MM.1S (cell line): ENCODE results near the gene CEP128.
A peak's percentile ranks its signal among the peaks of the same experiment; 100 is the strongest.

ENCODE experiments used
- DNase-seq: peaks from one replicate; pipeline ENCODE4 v3.0.0-alpha.2; 2015
- H2AFZ ChIP-seq: fragments of 300-600 bp; sonication (generic); 2 replicates; pipeline ENCODE4 v1.6.0; 2016; ENCODE audit warnings: antibody characterized with exemption, low read length
- H3F3A ChIP-seq: fragments of 300-600 bp; sonication (generic); 2 replicates; pipeline ENCODE4 v1.6.1; 2016; ENCODE audit warnings: mild to moderate bottlenecking, antibody characterized with exemption, low read length, moderate library complexity, mixed read lengths; ENCODE audit not compliant: insufficient read depth
- H3K27ac ChIP-seq: fragments of 300-600 bp; sonication (generic); 2 replicates; pipeline ENCODE4 v1.5.1; 2016; ENCODE audit warnings: mild to moderate bottlenecking, low read length
- H3K27me3 ChIP-seq: fragments of 300-600 bp; sonication (generic); replicated peaks from 2 replicates; pipeline ENCODE4 v1.6.0; 2016; ENCODE audit warnings: low read length; ENCODE audit not compliant: insufficient read depth
- H3K36me3 ChIP-seq: fragments of 300-600 bp; sonication (generic); replicated peaks from 2 replicates; pipeline ENCODE4 v1.6.1; 2016; ENCODE audit warnings: mild to moderate bottlenecking, low read length, mixed read lengths; ENCODE audit not compliant: insufficient read depth
- H3K4me1 ChIP-seq: fragments of 300-600 bp; sonication (generic); 2 replicates; pipeline ENCODE4 v1.6.1; 2016; ENCODE audit warnings: low read length, mixed read lengths
- H3K4me2 ChIP-seq: fragments of 300-600 bp; sonication (generic); 2 replicates; pipeline ENCODE4 v1.6.0; 2016; ENCODE audit warnings: low read depth, low read length
- H3K4me3 ChIP-seq: fragments of 300-600 bp; sonication (generic); 2 replicates; pipeline ENCODE4 v1.5.1; 2016; ENCODE audit warnings: low read length, mixed read lengths
- H3K79me2 ChIP-seq: fragments of 300-600 bp; sonication (generic); 2 replicates; pipeline ENCODE4 v1.6.1; 2016; ENCODE audit warnings: mixed run types, low read length, mixed read lengths
- H3K9ac ChIP-seq: fragments of 300-600 bp; sonication (generic); 2 replicates; pipeline ENCODE4 v1.6.1; 2016; ENCODE audit warnings: low read length, mixed read lengths
- H3K9me2 ChIP-seq: fragments of 300-600 bp; sonication (generic); replicated peaks from 2 replicates; pipeline ENCODE4 v1.6.1; 2016; ENCODE audit warnings: mild to moderate bottlenecking, low read length, mixed read lengths; ENCODE audit not compliant: insufficient read depth
- H3K9me3 ChIP-seq: fragments of 300-600 bp; sonication (generic); replicated peaks from 2 replicates; pipeline ENCODE4 v1.6.1; 2016; ENCODE audit warnings: mild to moderate bottlenecking, low read length, mixed read lengths; ENCODE audit not compliant: insufficient read depth
- H4K20me1 ChIP-seq: fragments of 300-600 bp; sonication (generic); 2 replicates; pipeline ENCODE4 v1.6.1; 2016; ENCODE audit warnings: mild to moderate bottlenecking, low read length, moderate library complexity, mixed read lengths; ENCODE audit not compliant: insufficient read depth
- EZH2 ChIP-seq: fragments of 300-600 bp; sonication (generic); optimal IDR thresholded peaks from 2 replicates; pipeline ENCODE3; 2017; ENCODE audit warnings: low read depth, mild to moderate bottlenecking, antibody characterized with exemption, low read length, mixed read lengths
- EZH2phosphoT487 ChIP-seq: fragments of 300-600 bp; sonication (generic); IDR thresholded peaks from 2 replicates; pipeline ENCODE4 v1.6.1; 2018; ENCODE audit warnings: antibody characterized with exemption, low read length
- TF ChIP-seq, protein P1 (sequence below): fragments of 300-600 bp; sonication (generic); IDR thresholded peaks from 2 replicates; pipeline ENCODE4 v1.5.1; 2016; ENCODE audit warnings: antibody characterized with exemption, low read length, mixed read lengths

CEP128 gene

DNA sequence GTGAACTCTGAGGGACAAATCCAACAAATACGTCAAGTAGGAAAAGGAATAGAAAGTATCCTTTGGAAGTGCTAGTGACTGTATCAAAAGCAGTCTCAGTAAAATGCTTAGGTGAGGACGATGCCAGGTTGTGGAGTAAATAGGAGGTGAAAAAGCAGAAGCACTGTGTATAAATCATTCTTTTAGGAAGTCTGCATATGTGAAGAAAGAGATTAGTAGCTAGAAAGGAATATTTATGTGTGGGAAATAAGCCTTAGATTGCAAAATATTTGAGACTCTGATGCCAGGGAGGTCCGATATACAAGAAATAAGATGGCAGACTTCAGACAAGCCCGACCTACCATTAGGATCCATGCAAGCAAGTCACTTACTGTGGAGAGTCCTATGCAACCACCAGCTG is 7.9 kb downstream of the CEP128 start:
- no peak overlapping the region for H3K9ac ChIP-seq
- no peaks in the 10 kb centered on the region for H4K20me1 ChIP-seq
- H3K9me3 ChIP-seq, result no peaks in the 10 kb centered on the region
- no peaks in the 10 kb centered on the region for H3K27me3 ChIP-seq
- H3K4me1 ChIP-seq, result peaks cover 31% of the 10 kb centered on the region
- peaks cover 25% of the 10 kb centered on the region for H3F3A ChIP-seq
- H3K4me3 ChIP-seq, result no peak overlapping the region
- TF ChIP-seq EZH2phosphoT487, result no peak
- TF ChIP-seq EZH2, result no peak
- TF ChIP-seq, protein P1, sequence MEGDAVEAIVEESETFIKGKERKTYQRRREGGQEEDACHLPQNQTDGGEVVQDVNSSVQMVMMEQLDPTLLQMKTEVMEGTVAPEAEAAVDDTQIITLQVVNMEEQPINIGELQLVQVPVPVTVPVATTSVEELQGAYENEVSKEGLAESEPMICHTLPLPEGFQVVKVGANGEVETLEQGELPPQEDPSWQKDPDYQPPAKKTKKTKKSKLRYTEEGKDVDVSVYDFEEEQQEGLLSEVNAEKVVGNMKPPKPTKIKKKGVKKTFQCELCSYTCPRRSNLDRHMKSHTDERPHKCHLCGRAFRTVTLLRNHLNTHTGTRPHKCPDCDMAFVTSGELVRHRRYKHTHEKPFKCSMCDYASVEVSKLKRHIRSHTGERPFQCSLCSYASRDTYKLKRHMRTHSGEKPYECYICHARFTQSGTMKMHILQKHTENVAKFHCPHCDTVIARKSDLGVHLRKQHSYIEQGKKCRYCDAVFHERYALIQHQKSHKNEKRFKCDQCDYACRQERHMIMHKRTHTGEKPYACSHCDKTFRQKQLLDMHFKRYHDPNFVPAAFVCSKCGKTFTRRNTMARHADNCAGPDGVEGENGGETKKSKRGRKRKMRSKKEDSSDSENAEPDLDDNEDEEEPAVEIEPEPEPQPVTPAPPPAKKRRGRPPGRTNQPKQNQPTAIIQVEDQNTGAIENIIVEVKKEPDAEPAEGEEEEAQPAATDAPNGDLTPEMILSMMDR, result no peak
- H3K36me3 ChIP-seq, result no peaks in the 10 kb centered on the region
- no peak overlapping the region for H2AFZ ChIP-seq
- peaks cover 21% of the 10 kb centered on the region for H3K79me2 ChIP-seq
- H3K27ac ChIP-seq, result no peak overlapping the region
- DNase-seq, result no peak
- no peak overlapping the region for H3K4me2 ChIP-seq
- no peaks in the 10 kb centered on the region for H3K9me2 ChIP-seq

DNA sequence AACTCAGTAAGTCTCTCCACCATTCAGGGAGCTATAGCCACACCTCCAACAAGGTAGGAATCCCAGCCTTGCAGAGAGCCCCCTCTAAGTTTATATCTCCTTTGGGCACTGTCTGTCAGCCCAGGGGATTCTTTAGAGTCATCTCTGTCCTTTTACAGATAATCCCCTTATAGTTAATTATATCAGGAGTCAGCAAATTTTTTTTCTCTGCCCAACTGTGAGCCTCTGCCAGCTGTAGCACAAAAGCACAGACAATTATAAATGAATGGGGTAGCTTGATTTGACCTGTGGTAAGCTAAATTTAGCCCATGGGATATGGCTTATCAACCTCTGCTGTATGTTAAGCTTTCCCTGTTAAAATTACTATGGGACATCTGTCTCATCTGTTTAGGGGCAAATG is 8.3 kb downstream of the CEP128 start:
- Histone ChIP-seq H3F3A (peaks cover 25% of the 10 kb centered on the region), H3K4me2 (no peak overlapping the region), H3K36me3 (no peaks in the 10 kb centered on the region), H3K4me3 (no peak overlapping the region), H4K20me1 (no peaks in the 10 kb centered on the region), H3K9me2 (no peaks in the 10 kb centered on the region), H3K27me3 (no peaks in the 10 kb centered on the region), H2AFZ (no peak overlapping the region), H3K79me2 (peaks cover 25% of the 10 kb centered on the region), H3K27ac (no peak overlapping the region), H3K9ac (no peak overlapping the region), H3K4me1 (peaks cover 31% of the 10 kb centered on the region), H3K9me3 (no peaks in the 10 kb centered on the region)
- no peak for DNase-seq
- TF ChIP-seq, protein P1, result no peak
- TF ChIP-seq EZH2 (no peak), EZH2phosphoT487 (no peak)

GRCh38 chr14:80930836-80931389 is 10.6 kb downstream of the CEP128 start:
- H3F3A ChIP-seq, result peaks cover 25% of the 10 kb centered on the region
- H3K36me3 ChIP-seq, result no peaks in the 10 kb centered on the region
- no peaks in the 10 kb centered on the region for H3K27me3 ChIP-seq
- peak overlapping the region; percentile 40 for H3K4me3 ChIP-seq
- no peaks in the 10 kb centered on the region for H3K9me3 ChIP-seq
- H3K79me2 ChIP-seq, result peaks cover 36% of the 10 kb centered on the region
- H4K20me1 ChIP-seq, result no peaks in the 10 kb centered on the region
- H3K27ac ChIP-seq, result peak overlapping the region; percentile 96
- no peaks in the 10 kb centered on the region for H3K9me2 ChIP-seq
- H3K9ac ChIP-seq, result peak overlapping the region; percentile 50
- TF ChIP-seq EZH2phosphoT487 (no peak), EZH2 (no peak)
- TF ChIP-seq, protein P1, result no peak
- H2AFZ ChIP-seq, result no peak overlapping the region
- peaks cover 37% of the 10 kb centered on the region for H3K4me1 ChIP-seq
- DNase-seq, result peak; percentile 88
- peak overlapping the region; percentile 64 for H3K4me2 ChIP-seq
